HG02571 (cell line): ENCODE measurements around the gene APBB2.
"Not testable (repeated sequence)": the region's sequence is repeated elsewhere in the genome, so short reads cannot be mapped to it uniquely, and the experiment has no call there.

Experiments used
- ATAC-seq: cut with Tn5 transposase; IDR thresholded peaks from one replicate; pipeline ENCODE4 v1.9.1; 2021; ENCODE audit warnings: mild to moderate bottlenecking, moderate library complexity; ENCODE audit not compliant: unreplicated experiment

APBB2 gene

GRCh38 chr4:41160012-41160789 is 54.1 kb downstream of the APBB2 start:
- ATAC-seq = no peak

GRCh38 chr4:41158756-41159155 is 55.6 kb downstream of the APBB2 start:
- no peak for ATAC-seq

- no peak for ATAC-seq
Observed at GRCh38 chr4:41158274-41158673, 56.1 kb downstream of the APBB2 start.

DNA sequence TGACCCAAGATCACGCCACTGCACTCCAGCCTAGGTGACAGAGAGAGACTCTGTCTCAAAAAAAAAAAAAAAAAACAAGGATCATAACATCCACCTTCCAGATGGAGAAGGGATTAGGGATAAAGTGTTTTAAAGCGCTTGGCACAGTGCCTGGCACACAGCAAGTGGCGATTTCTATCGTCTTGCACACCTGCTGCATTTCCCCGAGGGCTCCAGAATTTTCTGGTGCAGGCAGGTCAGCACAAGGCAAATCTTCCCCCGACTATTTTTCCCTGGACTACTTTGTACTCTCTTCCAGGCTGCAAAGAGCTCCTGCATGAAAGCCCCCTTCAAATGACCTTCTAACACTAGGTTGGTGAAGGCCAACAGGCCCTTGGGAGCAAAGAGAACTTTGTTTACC is 57.3 kb downstream of the APBB2 start:
- no peak for ATAC-seq

GRCh38 chr4:41156574-41156973 is 57.8 kb downstream of the APBB2 start:
- ATAC-seq = no peak

DNA sequence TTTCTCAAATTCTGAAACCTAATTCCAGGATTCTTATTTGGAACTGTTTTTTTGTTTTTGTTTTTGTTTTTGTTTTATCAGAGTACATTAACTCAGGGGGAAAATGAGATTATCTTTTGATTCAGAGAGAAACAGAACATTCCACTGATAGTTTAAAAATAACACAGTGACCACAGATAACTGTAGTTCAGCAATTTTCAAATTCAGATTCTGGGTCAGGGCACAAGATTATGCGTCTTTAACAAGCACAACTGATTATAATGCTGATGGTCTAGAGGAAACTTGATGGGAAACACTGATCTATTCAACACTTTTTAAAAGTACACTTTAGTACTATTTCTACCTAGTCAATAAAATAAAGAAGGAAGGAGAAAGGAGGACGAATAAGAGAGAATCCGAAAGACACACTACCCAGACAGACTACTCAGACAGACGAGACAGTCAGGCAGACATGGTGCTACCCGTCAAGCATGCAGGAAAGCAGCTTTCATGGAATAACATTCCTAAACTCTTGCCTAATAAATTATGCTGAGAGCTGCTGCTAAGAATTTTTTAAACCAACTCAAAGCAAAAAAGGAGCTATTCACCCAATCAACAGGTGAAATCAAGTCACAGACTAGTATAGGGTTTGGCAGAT is 59.0 kb downstream of the APBB2 start:
- no peak for ATAC-seq

GRCh38 chr4:41154814-41155177 is 59.5 kb downstream of the APBB2 start:
- no peak for ATAC-seq

- ATAC-seq = no peak
Observed at GRCh38 chr4:41154010-41154813, 60.1 kb downstream of the APBB2 start.

DNA sequence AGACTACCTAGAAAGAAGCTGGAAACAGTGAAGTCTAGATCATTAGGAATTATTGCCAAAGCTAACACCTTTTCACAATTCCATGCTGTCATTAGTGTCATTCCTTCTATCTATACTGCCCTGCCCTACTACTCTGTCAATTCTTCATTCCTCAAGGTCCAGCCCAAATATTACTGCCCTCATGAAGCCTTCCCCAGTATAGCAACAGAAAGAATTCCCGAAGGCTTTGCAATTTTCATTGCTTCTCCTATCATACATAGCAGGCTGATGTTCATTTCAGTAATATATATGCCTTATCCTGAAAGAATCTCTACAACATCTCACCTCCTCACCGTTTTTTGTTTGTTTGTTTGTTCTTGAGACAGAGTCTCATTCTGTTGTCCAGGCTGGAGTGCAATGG is 63.9 kb downstream of the APBB2 start:
- no peak for ATAC-seq

DNA sequence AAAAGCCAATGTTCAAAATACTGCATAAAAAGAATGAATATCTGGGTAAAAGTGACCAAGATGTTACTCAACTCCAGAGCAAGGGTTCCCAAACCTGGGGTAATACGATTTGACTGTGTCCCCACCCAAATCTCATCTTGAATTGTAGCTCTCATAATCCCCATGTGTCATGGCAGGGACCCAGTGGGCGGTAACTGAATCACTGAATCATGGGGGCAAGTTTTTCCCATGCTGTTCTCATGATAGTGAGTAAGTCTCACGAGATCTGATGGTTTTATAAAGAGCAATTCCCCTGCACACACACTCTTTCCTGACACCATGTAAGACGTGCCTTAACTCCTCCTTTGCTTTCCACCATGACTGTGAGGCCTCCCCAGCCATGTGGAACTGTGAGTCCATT is 64.8 kb downstream of the APBB2 start:
- ATAC-seq = not testable (repeated sequence)

- no peak for ATAC-seq
Observed at GRCh38 chr4:41148931-41149330, 65.4 kb downstream of the APBB2 start.

DNA sequence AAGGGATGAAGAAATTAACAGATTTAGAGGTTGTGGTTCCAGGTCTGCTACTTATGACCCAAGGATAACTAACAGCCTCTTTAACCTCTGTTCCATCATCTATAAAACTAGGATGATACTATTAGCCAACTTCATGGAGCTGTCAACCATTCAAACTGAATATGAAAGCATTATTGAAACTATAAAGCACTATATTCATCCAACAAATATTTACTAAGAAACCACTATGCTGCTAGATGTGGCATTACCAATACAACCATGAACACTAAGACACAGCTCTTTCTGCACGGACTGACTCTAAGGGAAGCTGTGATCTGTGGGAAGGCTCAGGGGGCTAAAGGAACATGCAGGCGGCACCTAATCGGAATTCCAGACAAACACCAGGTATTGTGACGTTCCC is 66.0 kb downstream of the APBB2 start:
- no peak for ATAC-seq

DNA sequence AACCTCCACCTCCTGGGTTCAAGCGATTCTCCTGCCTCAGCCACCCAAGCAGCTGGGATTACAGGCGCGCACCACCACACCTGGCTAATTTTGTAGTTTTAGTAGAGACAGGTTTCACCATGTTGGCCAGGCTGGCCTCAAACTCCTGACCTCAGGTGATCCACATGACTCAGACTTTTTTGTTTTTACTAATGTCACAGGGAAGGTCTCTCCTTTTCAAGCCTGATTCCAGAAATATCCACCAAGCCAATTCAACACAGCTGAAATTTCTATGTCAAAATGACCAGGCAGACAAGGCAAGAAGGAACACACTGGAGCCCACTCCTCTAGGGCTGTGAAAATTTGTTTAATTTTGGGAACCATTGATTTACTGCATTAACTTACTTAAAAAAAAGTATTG is 66.8 kb downstream of the APBB2 start:
- not testable (repeated sequence) for ATAC-seq

GRCh38 chr4:41146716-41147506 is 67.4 kb downstream of the APBB2 start:
- ATAC-seq = no peak

DNA sequence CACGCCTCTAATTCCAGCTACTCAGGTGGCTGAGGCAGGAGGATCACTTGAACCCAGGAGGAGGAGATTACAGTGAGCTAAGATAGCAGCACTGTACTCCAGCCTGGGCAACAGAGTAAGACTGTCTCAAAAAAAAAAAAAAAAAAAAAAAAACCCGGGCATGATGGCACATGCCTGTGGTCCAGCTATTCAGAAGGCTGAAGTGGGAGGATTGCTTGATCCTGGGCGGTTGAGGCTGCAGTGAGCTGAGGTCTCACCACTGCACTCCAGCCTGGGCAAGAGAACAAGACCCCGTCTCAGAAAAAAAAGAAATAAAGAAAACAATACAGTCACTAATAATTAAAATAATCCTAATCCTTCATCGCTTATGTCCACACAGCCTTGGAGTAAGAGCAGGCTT is 68.1 kb downstream of the APBB2 start:
- ATAC-seq = no peak

DNA sequence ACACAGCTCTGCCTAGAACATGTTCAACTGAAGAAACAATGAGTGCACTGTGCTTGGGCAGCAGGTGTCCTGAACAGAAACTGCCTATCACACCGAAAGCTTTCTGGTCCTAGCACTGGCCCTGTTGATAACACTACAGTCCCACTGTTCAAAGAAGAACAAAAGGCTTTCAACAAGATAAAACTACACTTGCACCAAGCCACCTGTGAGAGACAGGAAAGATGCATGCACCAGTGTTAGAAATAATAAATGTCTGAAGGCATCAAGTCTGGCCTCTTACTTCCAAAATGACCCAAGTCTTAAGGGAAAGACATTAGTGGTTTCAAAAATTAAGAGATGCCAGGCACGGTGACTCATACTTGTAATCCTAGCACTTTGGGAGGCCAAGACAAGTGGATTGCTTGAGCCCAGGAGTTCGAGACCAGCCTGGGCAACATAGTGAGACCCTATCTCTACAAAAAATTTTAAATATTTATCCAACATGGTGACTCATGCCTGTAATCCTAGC is 68.7 kb downstream of the APBB2 start:
- ATAC-seq = no peak

DNA sequence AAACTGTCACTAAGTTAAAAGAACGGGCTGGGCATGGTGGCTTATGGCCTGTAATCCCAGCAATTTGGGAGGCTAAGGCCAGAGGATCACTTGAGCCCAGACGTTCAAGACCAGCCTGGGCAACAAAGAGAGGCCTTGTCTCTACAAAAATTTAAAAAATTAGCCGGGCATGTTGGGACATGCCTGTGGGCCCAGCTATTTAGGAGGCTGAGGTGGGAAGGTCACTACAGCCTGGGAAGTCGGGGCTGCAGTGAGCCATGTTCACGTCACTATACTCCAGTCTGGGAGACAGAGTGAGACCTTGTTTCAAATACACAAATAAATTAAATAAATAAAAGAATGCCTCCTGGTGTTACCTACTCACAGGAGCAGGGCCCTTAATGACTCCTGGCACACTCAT is 69.5 kb downstream of the APBB2 start:
- no peak for ATAC-seq

- ATAC-seq = no peak
Observed at GRCh38 chr4:41144040-41144379, 70.3 kb downstream of the APBB2 start.

- no peak for ATAC-seq
Observed at GRCh38 chr4:41143311-41144039, 70.9 kb downstream of the APBB2 start.
